HL-60 (cell line): ENCODE data around the gene BMP7.

Experiments
- POLR2AphosphoS5 ChIP-seq: IDR thresholded peaks from 2 replicates; pipeline ENCODE4 v1.6.1; 2012; ENCODE audit warnings: low read depth
- SPI1 ChIP-seq: IDR thresholded peaks from 2 replicates; pipeline ENCODE4 v1.6.1; 2012; ENCODE audit warnings: low read depth, mild to moderate bottlenecking, borderline replicate concordance
- TF ChIP-seq, protein P1 (sequence below): IDR thresholded peaks from one replicate; pipeline ENCODE4 v1.5.1; 2011; ENCODE audit warnings: low read length, control low read depth, inconsistent platforms; ENCODE audit not compliant: insufficient read depth

DNA sequence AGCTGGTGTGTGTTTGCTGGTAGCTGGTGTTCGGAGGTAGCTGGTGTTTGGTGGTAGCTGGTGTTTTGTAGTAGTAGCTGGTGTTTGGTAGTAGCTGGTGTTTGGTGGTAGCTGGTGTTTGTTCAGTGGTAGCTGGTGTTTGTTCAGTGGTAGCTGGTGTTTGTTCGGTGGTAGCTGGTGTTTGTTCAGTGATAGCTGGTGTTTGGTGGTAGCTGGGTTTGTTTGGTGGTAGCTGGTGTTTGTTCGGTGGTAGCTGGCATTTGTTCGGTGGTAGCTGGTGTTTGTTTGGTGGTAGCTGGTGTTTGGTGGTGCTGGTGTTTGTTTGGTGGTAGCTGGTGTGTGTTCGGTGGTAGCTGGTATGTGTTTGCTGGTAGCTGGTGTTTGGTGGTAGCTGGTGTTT is 48.0 kb downstream of the BMP7 start:
- TF ChIP-seq POLR2AphosphoS5 (no peak), SPI1 (no peak)
- TF ChIP-seq, protein P1, sequence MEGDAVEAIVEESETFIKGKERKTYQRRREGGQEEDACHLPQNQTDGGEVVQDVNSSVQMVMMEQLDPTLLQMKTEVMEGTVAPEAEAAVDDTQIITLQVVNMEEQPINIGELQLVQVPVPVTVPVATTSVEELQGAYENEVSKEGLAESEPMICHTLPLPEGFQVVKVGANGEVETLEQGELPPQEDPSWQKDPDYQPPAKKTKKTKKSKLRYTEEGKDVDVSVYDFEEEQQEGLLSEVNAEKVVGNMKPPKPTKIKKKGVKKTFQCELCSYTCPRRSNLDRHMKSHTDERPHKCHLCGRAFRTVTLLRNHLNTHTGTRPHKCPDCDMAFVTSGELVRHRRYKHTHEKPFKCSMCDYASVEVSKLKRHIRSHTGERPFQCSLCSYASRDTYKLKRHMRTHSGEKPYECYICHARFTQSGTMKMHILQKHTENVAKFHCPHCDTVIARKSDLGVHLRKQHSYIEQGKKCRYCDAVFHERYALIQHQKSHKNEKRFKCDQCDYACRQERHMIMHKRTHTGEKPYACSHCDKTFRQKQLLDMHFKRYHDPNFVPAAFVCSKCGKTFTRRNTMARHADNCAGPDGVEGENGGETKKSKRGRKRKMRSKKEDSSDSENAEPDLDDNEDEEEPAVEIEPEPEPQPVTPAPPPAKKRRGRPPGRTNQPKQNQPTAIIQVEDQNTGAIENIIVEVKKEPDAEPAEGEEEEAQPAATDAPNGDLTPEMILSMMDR: no peak
